ENCODE measurements around the gene MAGEH1. TPM values are rescaled to one million over a fixed set of nuclear protein-coding genes. Genes with fewer than 3 reads are reported as not detected.

Gene MAGEH1
- polyA plus RNA-seq, 4 donors, result 67.6 to 92.9 (median 76.1) TPM

DNA sequence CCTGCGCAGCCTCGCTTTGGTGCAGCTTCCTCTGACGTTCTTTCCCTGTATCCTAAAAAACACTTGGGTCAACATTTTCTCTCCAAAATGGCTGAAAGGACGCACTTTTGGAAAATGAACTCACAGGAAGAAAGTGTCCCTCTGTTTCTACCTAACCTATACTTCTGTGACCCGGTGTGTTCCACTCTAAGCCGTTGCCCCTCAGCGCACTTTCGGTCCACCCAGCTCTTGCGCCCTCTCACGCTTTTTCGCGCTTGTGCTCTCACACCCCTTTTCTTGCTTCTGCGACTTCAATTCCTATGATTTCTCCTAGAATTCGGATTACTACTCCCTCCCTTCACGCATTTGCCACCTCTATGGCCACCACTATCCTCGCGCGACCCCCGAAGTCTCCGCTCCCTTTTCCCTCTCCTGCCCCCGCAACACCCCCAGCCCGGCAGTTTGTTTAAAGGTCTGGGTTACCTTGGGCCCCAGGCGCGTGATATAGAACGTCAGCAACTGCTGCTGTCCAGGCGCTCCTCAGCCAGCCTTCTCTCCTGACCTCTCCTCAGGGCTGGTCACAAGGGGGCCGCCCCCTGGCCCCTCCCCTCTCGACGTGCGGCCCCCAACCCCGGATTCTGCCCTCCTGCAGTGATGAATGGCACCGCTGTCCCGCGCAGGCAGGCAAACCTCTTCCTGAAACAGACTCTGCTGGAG lies 37.5 kb downstream of the MAGEH1 start, which contains the start of gene USP51:
Gene USP51, minus strand, starts transcription at position 535 of the 696 bp plus-strand sequence. CDS start 909 bp downstream, outside the sequence.
- DNase-seq (ENCODE audit: low read depth in 4 of 4, low spot score in 3 of 4), result peak in 2 of 4 donors; percentile 14 to 31

DNA sequence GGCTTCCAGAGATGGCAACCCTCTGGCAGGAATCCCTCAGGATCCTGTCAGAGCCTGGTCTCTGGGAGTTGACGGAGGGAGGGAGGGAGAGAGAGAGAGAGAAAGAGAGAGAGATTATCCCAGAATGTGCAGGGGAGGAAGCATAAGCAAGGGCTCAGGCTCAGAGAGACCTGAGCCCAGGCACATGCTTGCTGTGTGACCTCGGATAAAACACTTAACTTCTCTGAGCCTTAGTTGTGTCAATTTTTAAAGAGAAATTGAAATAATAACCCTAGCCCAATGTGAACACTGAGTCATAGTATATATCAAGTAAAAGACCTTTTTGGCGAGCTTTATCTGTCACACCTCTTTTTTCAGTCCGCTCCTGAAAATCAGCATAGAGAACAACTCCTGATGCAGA lies 38.2 kb downstream of the MAGEH1 start:
- DNase-seq (ENCODE audit: low read depth in 4 of 4, low spot score in 3 of 4), result no peak

DNA sequence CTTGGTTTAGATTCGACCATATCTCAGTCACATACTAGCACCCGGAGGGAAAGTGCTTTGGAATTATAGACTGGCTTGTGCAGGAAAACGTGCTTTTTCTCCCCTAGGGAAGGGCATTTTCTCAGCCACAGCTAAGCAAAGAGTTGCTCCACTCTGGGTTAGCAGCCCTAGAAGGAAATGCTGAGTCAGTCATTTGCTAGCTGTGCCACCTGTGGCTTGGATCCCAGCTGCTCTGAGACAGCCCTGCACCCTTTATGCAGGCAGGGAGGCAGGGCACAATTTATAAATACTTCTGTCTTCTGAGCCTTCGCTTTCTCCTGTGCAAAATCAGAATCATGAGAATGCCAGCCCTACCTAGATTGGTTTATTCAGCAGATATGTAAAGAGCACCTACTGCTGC lies 39.0 kb downstream of the MAGEH1 start:
- DNase-seq (ENCODE audit: low read depth in 4 of 4, low spot score in 3 of 4), result no peak

Other genes with a start within 250 kb of the MAGEH1 start
- not detected for gene PAGE5, start 231.8 kb upstream of the MAGEH1 start, polyA plus RNA-seq (ENCODE audit: insufficient read length in 4 of 4)
- gene PAGE3, start 187.2 kb upstream of the MAGEH1 start, polyA plus RNA-seq (ENCODE audit: insufficient read length in 4 of 4), result not detected
- 10 to 100 TPM in 3 of 4 donors, 1 to 10 TPM in 1; 6.6 to 13.1 (median 11.8) TPM for gene USP51, start 37.7 kb downstream of the MAGEH1 start, polyA plus RNA-seq (ENCODE audit: insufficient read length in 4 of 4)
- gene FOXR2, start 171.3 kb downstream of the MAGEH1 start, polyA plus RNA-seq (ENCODE audit: insufficient read length in 4 of 4), result not detected